Hindlimb muscle (tissue), 1 donor: ENCODE measurements around the gene ACSF2. TPM values are rescaled to one million over a fixed set of nuclear protein-coding genes. Genes with fewer than 3 reads are reported as not detected.
"Not testable (repeated sequence)": the region's sequence is repeated elsewhere in the genome, so short reads cannot be mapped to it uniquely, and the experiment has no call there.

Experiments used
- DNase-seq: peaks from one replicate; pipeline ENCODE4 v3.0.0-alpha.2; 2013
- polyA plus RNA-seq: library from polyadenylated mRNA; unstranded; fragments of 120-200 nt; gene quantifications from one replicate; pipeline ENCODE4 v1.2.1, GENCODE V29; 2013; ENCODE audit not compliant: insufficient read length

Gene ACSF2, protein sequence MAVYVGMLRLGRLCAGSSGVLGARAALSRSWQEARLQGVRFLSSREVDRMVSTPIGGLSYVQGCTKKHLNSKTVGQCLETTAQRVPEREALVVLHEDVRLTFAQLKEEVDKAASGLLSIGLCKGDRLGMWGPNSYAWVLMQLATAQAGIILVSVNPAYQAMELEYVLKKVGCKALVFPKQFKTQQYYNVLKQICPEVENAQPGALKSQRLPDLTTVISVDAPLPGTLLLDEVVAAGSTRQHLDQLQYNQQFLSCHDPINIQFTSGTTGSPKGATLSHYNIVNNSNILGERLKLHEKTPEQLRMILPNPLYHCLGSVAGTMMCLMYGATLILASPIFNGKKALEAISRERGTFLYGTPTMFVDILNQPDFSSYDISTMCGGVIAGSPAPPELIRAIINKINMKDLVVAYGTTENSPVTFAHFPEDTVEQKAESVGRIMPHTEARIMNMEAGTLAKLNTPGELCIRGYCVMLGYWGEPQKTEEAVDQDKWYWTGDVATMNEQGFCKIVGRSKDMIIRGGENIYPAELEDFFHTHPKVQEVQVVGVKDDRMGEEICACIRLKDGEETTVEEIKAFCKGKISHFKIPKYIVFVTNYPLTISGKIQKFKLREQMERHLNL
- polyA plus RNA-seq, result 85.4 TPM

DNA sequence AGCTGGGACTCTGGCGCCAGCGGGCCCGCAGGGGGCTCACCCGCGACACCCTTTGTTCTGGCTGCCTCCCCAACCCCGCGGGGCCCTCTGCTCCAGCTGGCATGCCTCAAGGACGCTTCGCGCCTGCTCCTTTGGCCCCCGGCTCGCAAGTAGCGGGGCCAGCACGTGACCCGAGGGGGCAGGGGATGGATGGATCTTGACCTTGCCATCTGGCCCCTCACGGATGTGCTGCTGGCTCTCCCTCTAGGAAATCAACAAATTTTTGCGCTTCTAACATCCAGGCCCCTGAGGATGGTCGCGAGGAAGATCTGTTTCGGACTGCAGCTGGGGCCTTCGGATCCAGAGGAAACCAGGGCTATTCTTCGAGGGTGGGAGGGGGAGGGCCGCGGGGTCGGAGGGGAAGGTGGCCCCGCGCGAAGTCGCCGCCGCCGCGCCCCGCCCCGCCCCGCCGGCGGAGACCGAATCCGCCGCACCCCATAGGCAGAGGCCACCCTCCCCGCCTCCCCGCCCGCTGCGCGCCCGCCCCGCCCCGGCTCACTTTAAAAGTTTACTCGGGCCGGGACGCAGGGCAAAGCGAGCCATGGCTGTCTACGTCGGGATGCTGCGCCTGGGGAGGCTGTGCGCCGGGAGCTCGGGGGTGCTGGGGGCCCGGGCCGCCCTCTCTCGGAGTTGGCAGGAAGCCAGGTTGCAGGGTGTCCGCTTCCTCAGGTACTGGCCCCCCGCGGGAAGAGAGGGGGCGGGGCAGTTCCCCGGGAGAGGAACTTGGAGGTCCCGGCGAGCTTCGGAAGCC, at the start of gene ACSF2:
Gene ACSF2, plus strand, starts transcription at position 537 of the 790 bp plus-strand sequence. Its CDS starts 44 bp downstream, at position 581.
- peak; percentile 55 for DNase-seq

DNA sequence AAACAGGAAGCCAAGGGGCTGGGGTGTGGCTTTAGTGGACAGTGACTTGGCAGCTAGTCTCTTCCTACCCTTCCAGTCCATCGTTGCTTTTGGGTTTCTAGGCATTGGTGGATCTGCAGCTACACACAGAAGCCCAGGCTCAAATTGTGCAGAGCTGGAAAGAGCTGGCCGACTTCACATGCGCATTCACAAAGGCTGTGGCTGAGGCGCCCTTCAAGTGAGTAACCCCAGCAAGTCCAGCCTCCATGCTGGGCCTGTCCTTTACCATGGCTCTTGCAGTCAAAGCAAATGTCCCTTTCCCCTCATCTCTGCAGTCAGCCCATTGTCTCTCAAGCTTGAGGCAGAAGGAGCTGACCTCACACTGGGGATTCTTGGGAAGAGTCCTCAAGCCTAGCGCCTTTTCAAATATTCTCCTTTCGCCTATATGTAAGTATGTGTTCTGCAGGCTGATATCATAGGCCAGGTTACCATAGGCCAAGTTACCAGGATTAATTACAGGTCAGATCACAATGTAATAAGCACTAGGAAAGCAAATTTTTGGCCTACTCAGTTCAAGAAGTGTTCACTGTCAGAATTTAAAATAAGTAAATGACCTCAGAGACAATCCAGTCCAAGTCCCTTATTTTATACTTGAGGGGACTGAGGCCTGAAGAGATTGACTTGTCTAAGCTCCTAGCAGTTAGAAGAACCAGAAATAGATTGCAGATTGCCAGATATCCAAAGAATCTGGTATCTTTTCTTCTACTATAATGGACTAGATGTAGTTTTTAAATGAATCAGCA, 46.5 kb upstream of the ACSF2 start:
- DNase-seq, result no peak

DNA sequence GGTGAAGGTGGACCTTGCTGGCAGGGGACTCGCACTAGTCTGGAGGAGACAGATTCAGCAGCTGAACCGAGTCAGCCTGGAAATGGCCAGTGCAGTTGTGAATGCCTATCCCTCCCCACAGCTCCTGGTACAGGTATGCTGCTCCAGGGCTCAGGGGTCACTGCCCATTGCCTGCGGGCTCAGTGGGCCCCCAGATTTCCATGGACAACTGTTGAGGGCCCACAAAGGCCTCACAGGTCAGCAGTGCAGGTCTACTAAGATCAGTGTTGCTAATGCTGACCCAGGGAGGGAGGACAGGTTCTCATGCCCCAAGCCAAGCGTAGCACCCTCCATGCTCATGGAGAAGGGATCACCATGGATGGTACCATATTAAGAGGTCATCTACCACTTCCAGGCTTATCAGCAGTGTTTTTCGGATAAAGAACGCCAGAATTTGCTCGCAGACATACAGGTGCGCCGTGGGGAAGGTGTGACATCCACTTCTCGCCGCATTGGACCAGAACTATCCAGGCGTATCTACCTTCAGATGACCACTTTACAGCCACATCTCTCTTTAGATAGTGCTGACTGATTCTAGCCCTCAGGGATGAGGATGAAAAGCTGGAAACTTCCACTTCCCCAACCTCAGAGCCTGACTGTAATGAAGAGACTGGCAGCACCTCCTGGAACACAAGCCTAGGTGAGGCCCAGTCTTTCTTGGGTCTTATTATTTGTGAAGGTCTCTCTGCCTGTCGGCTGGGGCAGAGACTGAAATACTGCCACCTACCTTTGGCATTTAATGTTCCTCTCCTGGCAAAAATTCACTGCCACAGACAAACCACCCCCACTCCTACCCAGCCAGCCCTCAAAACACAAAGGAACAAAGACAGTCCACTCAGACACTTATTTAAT, 45.4 kb upstream of the ACSF2 start:
- DNase-seq, result no peak

DNA sequence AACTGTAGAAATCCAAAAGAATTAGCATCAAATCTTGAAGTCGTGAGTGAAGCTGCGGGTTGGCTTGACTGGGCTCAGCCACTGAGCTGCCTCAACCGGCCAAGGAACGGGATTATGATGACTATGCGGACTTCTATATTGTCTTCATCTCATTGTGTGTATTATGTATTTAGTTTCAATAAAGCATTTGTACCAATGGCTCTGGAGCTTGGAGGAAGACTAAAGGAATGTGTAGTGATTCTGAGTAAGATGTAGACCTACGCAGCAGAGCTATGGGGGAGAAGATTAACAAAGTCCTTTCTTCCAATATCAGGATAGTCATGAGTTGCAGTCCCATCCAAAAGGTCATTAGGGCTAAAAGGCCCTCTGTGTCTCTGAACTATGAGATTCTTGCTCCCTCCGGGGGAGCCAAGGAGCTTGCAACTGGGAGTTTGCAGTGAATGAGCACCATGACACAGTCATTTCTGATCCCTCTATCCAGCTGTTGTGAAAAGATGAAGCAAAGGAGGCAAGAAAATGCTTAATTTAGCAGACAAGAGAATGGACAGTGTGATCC, 44.7 kb upstream of the ACSF2 start:
- DNase-seq, result no peak

DNA sequence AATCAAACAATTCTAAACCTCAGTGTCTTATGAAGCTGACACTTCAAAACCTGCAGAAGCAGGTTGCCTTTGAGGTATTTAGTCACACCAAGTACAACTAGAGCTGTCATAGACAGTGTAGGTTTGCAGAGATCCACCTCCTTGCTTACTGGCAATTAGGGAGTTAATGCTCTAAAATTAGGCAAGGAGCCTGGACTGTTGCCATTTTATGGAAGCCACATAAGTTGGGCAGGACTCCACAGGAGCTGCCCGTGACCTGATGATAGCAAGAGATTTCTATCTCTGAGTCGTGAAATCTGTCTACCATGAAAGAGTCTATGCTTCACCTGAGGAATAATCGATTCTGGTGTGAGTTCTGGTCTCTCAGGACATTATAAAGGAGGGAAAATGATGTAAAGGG, 44.1 kb upstream of the ACSF2 start:
- no peak for DNase-seq

DNA sequence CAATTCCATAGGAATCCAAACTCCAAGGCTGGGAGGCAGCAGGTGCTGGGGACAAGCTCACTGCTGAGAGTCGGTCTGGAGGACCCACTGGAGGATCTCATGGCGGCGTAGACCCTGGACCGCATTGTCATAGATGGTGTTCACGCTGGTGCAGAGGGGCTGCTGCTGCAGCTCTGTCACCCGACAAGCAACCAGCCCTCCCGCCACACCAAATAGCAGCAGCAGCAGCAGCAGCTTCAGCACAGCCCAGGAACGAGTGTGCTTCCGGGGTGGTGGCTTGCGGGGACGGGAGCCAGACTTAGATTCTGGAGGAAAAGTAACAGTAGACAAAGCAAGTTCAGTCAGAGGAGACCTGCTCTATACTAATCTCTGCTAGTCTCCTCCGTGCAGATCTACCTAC, 43.1 kb upstream of the ACSF2 start:
- no peak for DNase-seq

DNA sequence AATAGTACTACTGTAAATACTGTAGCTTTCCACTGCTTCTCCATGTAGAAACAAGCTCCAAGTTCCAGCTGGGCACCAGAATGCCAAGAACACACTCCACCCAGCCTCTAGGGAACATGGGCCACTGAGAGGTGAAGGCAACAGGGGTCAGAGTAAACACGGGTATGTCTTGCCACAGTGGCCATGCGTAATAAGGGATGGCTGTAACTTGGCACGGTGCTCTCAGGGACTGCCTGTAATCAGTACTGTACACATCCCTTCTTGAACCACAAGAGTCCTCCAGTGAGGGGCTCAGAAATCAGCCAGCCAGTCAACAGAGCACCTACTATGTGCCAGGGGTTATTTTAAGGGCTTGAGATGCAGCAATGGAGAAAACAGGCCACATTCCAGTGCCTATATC, 39.5 kb upstream of the ACSF2 start:
- DNase-seq, result no peak

DNA sequence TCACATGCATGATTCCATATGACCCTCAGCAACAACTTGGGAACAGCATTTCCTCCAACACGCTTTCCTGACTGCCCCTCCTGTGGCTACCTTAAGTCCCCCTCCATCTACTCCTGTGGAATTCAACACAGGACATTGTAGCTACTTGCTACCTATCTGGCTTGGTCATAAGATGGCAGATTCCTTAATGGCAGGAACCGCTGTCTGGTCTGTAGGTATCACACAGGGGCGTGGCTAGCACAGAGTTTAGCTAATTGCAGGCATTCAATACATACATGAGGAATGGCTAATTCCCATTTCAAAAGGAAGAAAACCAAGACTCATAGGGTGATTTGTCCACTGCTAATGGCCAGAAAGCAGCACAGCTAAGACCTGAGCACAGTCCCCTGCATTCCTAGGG, 37.3 kb upstream of the ACSF2 start:
- no peak for DNase-seq

DNA sequence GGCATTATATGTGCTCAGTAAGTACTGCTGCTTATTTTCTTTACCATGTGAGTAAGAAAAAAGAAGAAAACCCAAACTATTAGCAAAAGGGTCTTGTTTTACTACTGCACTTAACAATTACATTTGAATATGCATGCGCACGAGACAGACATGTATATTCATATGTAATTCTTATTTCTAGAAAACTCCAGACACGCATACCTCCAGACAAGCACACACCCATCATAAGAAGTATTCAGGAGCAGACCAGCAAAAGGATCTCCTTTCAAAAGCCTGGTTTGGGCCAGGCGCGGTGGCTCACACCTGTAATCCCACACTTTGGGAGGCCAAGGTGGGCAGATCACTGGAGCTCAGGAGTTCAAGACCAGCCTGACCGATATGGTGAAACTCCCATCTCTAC, 36.5 kb upstream of the ACSF2 start:
- DNase-seq, result no peak

DNA sequence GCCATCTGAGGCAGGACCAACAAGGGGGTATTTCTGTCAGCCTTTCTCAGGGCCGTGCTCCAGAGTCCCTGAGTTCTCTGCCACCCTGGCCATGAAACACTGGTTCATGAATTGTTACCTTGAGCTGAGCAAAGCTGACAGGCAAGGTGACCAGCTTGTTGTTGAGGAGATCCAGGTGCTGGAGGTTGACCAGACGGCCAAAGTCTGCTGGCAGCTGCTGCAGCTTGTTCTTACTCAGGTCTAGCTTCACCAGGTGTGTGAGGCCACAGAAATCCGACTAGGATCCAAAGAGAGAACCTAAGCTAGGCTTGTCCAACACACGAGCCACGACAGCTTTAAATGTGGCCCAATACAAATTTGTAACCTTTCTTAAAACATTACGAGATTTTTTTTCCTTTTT, 33.4 kb upstream of the ACSF2 start:
- DNase-seq, result no peak

DNA sequence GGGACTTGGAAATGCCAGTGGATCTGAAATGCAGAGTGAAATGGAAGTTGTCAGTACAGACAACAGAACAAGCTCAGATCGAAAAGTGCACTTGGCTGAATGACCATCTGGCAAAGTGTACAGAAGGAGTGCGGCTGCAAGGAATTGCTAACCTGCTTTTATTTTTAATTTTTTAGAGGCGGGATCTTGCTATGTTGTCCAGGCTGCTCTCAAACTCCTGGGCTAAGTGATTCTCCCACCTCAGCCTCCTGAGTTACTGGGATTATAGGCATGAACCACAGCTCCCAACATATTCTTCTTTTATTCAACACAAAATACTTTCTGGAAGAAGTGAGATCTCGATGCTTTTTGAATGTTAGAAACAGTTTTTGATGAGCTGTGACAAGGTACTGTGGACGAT, 32.3 kb upstream of the ACSF2 start:
- no peak for DNase-seq

DNA sequence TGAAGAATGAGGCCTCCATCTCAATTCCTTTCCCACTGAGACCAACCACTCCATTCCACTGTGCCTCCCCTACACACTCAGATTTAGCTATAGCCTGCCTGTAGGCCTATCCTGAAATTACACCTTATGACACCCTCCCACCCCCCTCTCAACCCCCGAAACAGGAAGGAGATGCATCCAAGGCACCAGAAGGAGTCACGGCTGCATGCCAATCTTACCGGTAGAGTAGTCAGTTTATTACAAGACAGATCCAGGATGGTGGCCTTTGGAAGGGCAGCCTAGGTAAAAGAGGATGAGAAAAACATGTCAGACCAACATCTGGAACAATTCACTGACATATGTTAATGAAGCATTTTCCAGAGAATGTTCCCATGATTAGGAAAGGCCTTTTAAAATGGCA, 31.3 kb upstream of the ACSF2 start:
- DNase-seq, result no peak

DNA sequence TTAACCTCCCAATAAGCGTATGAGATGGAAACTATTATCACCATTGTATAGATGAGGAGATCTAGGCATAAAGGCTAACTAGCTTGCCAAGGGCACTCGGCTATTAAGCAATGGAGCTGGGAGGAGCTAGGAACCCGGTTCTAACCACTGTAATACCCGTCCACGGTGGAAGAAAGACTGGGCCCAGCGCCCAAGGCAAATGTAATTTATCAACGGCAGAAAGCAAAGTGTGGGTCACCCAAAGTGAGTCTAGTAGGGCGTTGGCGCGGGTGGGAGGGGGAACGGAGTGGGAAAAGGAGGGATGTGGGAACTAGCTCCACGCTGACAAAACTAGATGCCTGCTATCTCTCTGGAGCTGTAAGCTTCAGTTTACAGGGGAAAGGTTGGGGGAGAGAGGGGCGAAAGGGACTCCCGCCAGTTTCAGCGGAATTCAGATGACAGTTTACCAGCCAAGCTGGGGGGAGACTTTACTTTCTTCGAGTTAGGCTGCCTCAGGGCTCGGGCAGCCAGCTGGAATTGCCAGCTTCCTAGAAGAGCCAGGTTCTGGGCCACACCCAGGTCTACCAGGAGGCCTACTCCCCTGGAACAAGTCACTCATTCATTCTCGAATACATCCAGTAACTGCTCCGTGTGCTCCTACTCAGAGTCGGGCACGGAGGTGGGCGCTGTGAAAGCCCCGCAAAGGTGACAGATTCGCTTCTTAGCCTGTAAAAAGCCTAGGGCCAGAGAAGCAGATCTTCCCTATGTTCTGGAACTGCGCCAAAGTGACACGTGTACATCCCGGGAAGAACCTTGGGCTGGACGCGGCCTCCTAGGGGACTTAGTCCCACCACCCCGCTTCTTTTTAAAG, 29.5 kb upstream of the ACSF2 start:
- DNase-seq, result peak; percentile 50

DNA sequence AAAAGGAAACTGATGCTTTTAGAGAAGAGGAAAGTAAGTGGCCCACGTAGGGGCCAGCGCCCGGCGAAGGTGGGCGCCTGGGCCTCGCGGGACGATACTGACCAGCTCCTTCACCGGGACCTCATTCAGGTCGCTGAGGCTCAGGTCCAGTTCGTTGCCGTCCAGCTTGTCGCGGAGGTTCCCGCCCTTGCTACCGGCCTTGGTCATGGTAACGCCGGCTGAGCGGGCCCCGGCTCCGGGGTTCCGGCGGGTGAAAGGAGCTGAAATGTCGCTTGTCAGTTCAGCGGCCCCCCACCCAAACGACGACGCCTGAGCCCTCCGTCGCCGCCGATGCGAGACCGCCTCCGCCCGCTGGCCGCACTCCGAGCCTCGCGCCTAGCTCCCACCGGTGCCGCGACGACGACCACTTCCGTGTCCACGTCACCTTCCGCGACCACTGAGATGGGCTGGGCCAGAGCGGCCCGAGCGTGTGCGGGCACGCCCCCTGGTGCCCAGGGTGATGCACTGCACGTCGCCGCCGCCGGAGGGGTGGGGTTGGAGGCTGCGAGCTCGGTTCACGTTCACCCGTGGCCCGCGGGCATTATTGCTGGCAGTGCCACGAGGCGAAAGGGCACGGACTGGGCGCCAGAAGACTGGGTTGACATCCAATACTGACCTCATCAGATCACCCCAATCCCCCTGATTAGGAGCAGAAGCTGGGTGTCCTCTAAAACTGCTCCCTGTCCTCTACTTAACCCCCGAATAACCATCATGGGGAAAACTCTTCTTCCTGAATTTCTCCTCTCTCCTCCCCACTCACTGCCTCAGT, 28.7 kb upstream of the ACSF2 start, which contains the start of gene LRRC59:
Gene LRRC59, minus strand, starts transcription at position 413 of the 808 bp plus-strand sequence. Its CDS starts 206 bp downstream, at position 207.
- peak; percentile 92 for DNase-seq

DNA sequence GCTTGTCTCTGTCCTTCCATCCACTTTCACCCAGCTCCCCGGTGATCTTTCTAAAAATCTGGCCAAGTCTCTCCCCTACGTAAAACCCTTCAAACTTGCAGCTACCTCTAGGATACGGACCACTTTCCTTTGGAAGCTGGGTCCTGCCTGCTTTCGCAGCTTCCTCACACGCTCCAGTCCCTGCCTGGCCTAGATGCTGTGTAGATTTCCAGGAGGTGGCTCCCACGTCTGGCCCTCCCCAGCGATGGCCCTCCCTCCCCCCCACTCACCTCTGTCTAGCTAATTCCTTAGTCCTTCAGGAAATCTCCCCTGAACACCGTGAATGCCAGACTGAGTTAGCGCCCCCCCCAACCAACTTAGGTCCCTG, 28.1 kb upstream of the ACSF2 start:
- DNase-seq, result no peak

DNA sequence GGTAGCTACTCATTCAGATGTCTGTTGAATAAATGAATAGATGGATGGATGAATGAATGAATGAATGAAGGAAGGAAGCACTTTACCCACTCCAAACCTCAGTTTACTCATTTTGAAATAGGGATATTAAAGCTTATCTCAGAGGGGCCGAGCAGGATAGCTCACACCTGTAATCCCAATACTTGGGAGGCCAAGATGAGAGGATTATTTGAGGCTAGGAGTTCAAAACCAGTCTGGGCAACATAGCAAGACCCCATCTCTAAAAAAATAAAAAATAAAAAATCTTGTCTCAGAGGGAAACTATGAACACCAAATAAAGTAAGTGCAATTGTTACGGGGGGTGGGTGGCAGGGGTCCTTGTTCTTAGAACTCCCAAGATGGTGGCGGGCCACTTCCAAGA, 27.3 kb upstream of the ACSF2 start:
- DNase-seq, result not testable (repeated sequence)

DNA sequence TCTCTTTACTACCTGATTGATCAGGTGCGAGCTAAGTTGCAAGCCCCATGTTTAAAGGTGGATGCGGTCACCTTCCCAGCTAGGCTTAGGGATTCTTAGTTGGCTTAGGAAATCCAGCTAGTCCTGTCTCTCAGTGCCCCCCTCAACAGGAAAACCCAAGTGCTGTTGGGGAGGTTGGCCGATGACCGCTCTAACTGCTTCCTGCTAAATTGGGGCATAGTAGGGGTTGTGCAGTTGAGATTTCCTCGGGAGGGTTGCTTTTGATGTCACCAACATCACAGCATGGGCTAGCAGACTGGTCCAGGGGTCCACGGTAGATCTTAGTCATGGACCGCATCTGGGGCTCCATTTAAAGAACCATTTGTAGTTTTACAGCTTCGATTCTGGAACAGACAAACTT, 26.4 kb upstream of the ACSF2 start:
- DNase-seq, result not testable (repeated sequence)

DNA sequence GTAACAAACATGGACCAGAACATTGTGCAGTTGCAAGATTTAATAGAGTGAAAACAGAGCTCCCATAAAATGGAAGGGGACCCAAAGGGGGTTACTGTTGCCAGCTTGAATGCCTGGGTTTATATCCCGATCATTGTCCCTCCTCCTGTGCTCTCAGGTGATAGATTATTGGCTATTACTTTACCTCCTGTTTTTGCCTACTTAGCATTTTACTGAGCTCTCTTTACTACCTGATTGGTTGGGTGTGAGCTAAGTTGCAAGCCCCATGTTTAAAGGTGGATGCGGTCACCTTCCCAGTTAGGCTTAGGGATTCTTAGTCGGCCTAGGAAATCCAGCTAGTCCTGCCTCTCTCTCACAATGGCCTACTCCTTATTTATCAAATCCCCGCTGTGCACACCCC, 20.7 kb upstream of the ACSF2 start:
- not testable (repeated sequence) for DNase-seq

DNA sequence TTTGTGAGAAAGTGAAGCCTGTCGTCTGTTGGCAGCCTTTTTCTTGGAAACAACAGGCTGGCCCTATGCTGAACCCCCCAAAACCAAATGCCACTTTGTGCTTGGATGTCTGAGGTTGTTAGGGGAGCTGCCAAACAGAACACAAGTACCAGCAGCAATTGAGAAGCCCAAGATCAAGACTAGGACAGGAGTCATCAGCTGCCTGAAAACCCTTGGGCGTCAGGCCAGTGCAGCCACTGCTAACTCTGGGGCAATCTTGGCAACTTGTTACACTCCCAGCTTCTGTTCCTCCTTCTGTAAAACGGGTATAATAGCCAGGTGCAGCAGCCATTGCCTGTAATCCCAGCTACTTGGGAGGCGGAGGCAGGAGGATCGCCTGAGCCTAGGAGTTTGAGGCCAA, 19.4 kb upstream of the ACSF2 start:
- no peak for DNase-seq
